ENCODE data around the gene METRN.

METRN gene

DNA sequence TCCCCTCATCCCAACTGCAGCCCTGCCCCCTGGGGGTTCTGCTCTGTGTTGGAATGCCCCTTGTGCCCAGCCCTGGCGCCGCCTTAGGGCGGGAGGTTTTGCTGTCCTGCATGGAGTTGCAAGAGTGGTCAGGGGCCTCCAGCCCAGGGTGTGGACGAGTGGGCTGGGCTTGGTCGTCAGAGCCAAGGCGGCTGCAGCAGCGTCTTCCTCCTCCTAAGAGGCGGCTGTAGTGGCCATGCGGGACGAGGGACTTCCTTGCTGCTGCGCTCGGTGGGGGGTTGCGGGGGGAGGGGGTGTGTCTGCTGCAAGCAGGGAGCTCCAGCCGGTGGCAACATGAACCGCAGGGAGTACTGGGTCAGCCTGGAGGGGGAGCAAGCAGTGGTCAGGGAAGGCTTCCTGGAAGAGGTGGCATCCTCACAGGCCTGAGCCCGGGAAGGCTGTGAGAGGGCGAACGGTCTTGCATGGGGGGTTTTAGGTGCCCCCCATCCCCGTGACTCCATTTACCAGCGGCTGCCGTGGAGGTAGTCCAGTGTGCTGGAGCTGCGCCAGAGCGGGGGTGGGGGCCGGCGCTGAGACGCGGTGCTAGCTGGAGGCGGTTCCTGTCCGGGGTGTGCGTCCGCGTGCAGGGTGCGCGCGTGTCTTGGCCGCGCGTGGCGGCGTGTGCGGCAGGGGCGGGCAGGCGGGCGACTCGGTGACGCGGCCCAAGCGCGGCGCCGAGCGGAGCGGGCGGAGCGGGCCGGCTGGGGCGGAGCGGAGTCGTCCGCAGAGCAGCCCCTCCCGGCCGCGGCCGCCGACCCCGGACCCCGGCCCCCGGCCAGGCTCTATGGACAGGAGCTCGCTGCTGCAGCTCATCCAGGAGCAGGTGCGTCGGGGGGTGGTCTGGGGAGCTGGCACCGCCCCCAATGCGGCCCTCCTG is 39.7 kb upstream of the METRN start, which contains the start of gene RHBDL1:
Gene RHBDL1 (plus strand): TSS at position 704 of the 916 bp plus-strand sequence. CDS start 120 bp downstream, at position 824.
- Mint-ChIP-seq H3K4me3 (peak within 1 kb of the TSS; percentile 58), H3K4me1 (peaks cover 27% of the 10 kb centered on the region), H3K9me3 (no peaks in the 10 kb centered on the region), H3K27me3 (peaks cover 13% of the 10 kb centered on the region), H3K27ac (no peak within 1 kb of the TSS), H3K36me3 (peaks cover 34% of the 10 kb centered on the region)
- ATAC-seq, result no peak

GRCh38 chr16:675884-676564 is 38.9 kb upstream of the METRN start:
- Mint-ChIP-seq H3K27ac (no peak overlapping the region), H3K4me3 (no peak overlapping the region), H3K9me3 (no peaks in the 10 kb centered on the region), H3K27me3 (peaks cover 13% of the 10 kb centered on the region), H3K4me1 (peaks cover 29% of the 10 kb centered on the region), H3K36me3 (peaks cover 26% of the 10 kb centered on the region)
- ATAC-seq, result no peak

DNA sequence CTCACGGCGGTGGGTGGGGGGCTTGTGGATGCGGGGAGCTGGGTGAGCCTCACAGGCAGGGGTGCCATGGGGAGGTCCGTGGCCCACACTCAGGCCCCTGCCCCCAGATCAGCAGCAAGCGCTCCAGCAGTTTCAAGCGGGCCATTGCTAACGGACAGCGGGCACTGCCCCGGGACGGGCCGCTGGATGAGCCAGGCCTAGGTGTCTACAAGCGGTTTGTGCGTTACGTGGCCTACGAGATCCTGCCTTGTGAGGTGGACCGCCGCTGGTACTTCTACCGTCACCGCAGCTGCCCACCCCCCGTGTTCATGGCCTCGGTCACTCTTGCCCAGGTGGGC is 38.4 kb upstream of the METRN start:
- Mint-ChIP-seq H3K4me1 (peaks cover 34% of the 10 kb centered on the region), H3K9me3 (no peaks in the 10 kb centered on the region), H3K27ac (no peak overlapping the region), H3K36me3 (peaks cover 22% of the 10 kb centered on the region), H3K27me3 (peaks cover 13% of the 10 kb centered on the region), H3K4me3 (no peak overlapping the region)
- ATAC-seq, result no peak

GRCh38 chr16:676913-677312 is 38.0 kb upstream of the METRN start:
- Mint-ChIP-seq H3K36me3 (peaks cover 22% of the 10 kb centered on the region), H3K9me3 (no peaks in the 10 kb centered on the region), H3K27ac (no peak overlapping the region), H3K4me1 (peaks cover 38% of the 10 kb centered on the region), H3K4me3 (no peak overlapping the region), H3K27me3 (peaks cover 13% of the 10 kb centered on the region)
- ATAC-seq, result no peak

DNA sequence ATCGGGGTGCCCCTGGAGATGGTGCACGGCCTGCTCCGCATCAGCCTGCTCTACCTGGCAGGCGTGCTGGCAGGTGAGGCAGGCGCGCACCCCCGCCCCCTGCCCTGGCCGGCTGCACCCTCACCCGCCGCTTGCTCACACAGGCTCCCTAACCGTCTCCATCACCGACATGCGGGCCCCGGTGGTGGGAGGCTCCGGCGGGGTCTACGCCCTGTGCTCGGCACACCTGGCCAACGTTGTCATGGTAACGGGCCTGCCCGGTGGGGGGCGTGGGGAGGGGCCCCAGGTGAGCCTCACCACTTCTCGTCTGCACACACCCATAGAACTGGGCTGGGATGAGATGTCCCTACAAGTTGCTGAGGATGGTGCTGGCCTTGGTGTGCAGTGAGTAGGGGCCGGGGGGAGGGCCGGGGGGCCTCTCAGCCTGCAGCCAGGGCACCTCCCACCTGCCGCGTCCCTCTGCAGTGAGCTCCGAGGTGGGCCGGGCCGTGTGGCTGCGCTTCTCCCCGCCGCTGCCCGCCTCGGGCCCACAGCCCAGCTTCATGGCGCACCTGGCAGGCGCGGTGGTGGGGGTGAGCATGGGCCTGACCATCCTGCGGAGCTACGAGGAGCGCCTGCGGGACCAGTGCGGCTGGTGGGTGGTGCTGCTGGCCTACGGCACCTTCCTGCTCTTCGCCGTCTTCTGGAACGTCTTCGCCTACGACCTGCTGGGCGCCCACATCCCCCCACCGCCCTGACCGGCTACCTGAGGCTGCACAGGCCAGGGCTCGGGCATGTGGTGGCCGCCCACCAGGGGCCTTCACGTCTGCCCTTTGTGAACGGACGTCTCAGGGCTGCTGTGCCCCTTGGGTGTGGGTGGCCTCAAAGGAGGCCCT is 37.4 kb upstream of the METRN start:
- H3K27ac Mint-ChIP-seq, result no peak overlapping the region
- H3K4me1 Mint-ChIP-seq, result peaks cover 43% of the 10 kb centered on the region

GRCh38 chr16:678209-678857 is 36.6 kb upstream of the METRN start:
- no peak for ATAC-seq
- Mint-ChIP-seq H3K4me3 (peak overlapping the region; percentile 11), H3K27ac (no peak overlapping the region), H3K9me3 (no peaks in the 10 kb centered on the region), H3K36me3 (peaks cover 28% of the 10 kb centered on the region), H3K27me3 (peaks cover 13% of the 10 kb centered on the region), H3K4me1 (peaks cover 51% of the 10 kb centered on the region)

More for the DNA sequence above, 37.4 kb upstream of the METRN start:
- peaks cover 27% of the 10 kb centered on the region for H3K36me3 Mint-ChIP-seq
- ATAC-seq, result no peak
- H3K4me3 Mint-ChIP-seq, result no peak overlapping the region
- H3K9me3 Mint-ChIP-seq, result no peaks in the 10 kb centered on the region
- H3K27me3 Mint-ChIP-seq, result peaks cover 13% of the 10 kb centered on the region

DNA sequence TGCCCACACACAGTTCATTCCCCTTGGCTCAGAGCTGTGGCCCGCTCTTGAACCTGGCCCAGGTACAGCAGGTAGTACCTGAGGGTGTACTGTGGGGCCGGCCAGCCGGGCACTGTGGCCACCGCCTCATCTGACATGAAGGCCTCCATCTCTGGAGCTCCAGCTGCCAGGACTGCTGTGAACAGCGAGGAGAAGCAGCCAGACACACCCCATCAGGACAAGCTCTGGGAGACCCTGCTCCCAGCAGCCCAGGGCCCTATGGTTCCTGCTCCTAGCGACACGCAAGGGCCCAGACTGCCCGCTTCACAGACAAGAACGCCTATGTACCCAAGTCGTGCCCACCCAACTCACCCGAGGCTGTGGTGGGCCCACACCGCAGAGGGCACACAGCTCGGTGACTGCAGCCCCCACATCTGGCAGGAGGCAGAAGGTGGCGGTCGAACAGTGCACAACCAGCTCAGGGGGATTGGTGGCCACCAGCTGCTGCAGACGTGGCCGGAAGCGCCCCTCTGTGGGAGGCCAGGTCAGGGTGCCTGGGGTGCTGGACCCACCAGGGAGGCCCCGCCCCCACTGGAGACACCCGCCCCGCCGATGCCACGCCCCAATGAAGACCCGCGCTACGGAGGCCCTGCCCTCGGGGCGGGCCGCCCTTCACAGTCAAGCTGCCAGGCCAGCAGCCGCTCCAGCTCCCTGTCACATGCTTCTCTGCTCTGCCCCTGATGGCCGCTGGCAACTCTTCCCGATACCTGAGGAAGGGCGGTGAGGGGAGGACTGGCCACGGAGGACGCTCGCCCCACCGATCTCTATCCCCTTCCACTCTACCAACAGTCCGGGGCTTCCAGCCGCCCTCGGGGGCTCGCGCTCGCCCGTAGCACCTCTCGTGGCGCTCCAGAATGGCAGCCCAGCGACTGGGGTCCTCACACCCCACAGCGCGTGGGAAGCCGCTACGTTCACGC is 35.8 kb upstream of the METRN start:
- H3K9me3 Mint-ChIP-seq, result no peaks in the 10 kb centered on the region
- ATAC-seq, result no peak
- peaks cover 13% of the 10 kb centered on the region for H3K27me3 Mint-ChIP-seq
- peaks cover 25% of the 10 kb centered on the region for H3K36me3 Mint-ChIP-seq
- H3K27ac Mint-ChIP-seq, result peak overlapping the region; percentile 67
- H3K4me1 Mint-ChIP-seq, result peaks cover 54% of the 10 kb centered on the region
- peak overlapping the region; percentile 69 for H3K4me3 Mint-ChIP-seq

- Mint-ChIP-seq H3K4me3 (peak within 1 kb of the TSS; percentile 84), H3K36me3 (peaks cover 19% of the 10 kb centered on the region), H3K27ac (peak within 1 kb of the TSS; percentile 67), H3K4me1 (peaks cover 58% of the 10 kb centered on the region), H3K27me3 (peaks cover 8% of the 10 kb centered on the region), H3K9me3 (no peaks in the 10 kb centered on the region)
- ATAC-seq, result peak; percentile 67
Measured at GRCh38 chr16:679814-680624, 34.9 kb upstream of the METRN start, which contains the start of gene STUB1. TSS of gene STUB1 (plus strand) at chr16:680410. CDS start at chr16:680526, 116 bp downstream.

DNA sequence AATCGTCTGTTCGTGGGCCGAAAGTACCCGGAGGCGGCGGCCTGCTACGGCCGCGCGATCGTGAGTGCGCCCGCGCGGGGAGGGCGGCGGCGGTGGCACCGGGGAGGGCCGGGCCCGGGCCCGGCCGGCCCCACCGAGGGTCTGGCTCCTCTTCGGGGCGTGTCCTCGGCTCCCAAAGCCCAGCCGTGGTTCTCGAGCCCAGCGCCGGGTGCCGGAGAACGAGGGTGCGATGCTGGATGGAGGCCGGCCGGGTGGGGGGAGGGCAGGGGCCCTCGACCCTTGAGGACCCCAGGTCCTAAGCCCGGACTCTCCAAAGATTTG is 34.3 kb upstream of the METRN start:
- ATAC-seq, result no peak
- Mint-ChIP-seq H3K4me3 (peak overlapping the region; percentile 84), H3K36me3 (peaks cover 18% of the 10 kb centered on the region)

DNA sequence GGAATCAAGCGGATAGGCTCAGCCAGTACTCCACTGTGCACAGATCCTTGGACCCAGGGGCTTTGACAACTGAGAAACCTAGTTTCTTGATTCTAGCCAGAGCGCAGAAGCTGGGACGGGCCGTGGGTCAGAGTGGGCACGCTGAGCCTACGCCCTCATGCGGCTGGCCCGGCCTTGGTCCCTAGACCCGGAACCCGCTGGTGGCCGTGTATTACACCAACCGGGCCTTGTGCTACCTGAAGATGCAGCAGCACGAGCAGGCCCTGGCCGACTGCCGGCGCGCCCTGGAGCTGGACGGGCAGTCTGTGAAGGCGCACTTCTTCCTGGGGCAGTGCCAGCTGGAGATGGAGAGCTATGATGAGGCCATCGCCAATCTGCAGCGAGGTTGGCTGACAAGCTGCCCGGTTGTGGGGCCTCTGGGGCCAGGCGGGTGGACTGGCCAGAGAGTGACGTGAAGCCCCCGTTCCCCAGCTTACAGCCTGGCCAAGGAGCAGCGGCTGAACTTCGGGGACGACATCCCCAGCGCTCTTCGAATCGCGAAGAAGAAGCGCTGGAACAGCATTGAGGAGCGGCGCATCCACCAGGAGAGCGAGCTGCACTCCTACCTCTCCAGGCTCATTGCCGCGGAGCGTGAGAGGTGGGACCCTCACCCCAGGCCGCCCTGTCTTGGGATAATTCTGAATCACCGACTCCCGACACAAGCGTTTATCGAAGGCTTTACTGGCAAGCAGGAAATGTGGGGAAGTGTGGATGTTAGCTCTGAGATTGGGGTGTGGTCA is 33.8 kb upstream of the METRN start:
- Mint-ChIP-seq H3K27ac (peak overlapping the region; percentile 67), H3K27me3 (no peaks in the 10 kb centered on the region), H3K9me3 (no peaks in the 10 kb centered on the region), H3K4me3 (peak overlapping the region; percentile 84), H3K36me3 (peaks cover 21% of the 10 kb centered on the region), H3K4me1 (peaks cover 56% of the 10 kb centered on the region)
- no peak for ATAC-seq

More for the DNA sequence above, 34.3 kb upstream of the METRN start:
- Mint-ChIP-seq H3K27ac (peak overlapping the region; percentile 67), H3K9me3 (no peaks in the 10 kb centered on the region), H3K27me3 (peaks cover 2% of the 10 kb centered on the region), H3K4me1 (peaks cover 56% of the 10 kb centered on the region)

GRCh38 chr16:681746-682427 is 33.0 kb upstream of the METRN start:
- H3K4me1 Mint-ChIP-seq, result peaks cover 56% of the 10 kb centered on the region
- peak overlapping the region; percentile 84 for H3K4me3 Mint-ChIP-seq
- no peak for ATAC-seq
- peaks cover 25% of the 10 kb centered on the region for H3K36me3 Mint-ChIP-seq
- H3K27ac Mint-ChIP-seq, result no peak overlapping the region
- H3K9me3 Mint-ChIP-seq, result no peaks in the 10 kb centered on the region
- H3K27me3 Mint-ChIP-seq, result no peaks in the 10 kb centered on the region
